Measurements from ENCODE around the gene PSMB10. TPM values are rescaled to one million over a fixed set of nuclear protein-coding genes. Genes with fewer than 3 reads are reported as not detected.
A peak's percentile ranks its signal among the peaks of the same experiment; 100 is the strongest.

The PSMB10 gene
- total RNA-seq, 4 donors from 2014 or later: 22.9 to 57.6 (median 39.4) TPM

DNA sequence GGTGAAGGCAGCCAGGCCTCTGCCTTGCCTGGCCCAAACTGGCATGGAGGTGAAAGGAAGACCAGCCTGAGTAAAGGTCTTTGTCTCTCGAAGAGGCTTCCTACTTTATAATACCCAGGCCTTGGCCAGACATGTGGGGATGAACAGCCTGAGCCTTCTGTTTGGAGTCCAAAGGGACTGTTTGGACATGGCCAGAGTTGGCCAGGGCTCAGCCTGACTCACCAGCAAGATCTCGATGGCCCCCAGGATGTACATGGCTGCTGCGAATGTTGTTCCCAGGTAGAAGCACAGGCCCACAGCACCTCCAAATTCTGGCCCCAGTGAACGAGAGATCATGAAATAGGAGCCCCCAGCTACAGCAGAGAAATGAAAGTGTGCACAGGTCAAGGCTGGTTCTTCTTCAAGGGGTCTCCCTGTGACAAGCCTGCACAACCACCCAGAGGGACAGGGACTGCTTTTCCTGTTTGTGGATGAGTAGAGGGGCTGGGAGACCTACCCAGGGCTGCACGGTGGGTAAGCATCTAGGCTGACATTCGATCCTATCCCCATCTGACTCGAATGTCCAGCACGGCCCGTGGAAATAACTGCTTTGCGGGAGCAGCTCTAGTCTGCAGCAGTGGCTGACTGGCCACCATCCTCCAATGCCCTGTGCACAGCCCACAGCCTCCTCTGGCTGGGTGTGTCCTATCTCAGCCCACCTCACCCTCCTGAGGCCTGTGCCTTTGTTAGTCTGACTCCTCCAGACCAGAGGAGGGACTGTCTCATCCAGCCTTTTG is 18.0 kb upstream of the PSMB10 start:
- H3K4me3 ChIP-seq: no peak overlapping the region
- H3K9me3 ChIP-seq: no peaks in the 10 kb centered on the region
- no peak for DNase-seq (ENCODE audit: low spot score in 2 of 2)
- H3K27me3 ChIP-seq: no peaks in the 10 kb centered on the region
- 78 to 85% methylated on average over 8 to 9 of the region's 10 CpGs for WGBS, 2 donors
- H3K4me1 ChIP-seq: peaks cover 0 to 48% (median 16%) of the 10 kb centered on the region in 4 donors
- peaks cover 7 to 87% (median 10%) of the 10 kb centered on the region in 3 donors for H3K36me3 ChIP-seq
- no peak for TF ChIP-seq POLR2A (IDR thresholded peaks at IDR 0.05)
- TF ChIP-seq, protein P1, sequence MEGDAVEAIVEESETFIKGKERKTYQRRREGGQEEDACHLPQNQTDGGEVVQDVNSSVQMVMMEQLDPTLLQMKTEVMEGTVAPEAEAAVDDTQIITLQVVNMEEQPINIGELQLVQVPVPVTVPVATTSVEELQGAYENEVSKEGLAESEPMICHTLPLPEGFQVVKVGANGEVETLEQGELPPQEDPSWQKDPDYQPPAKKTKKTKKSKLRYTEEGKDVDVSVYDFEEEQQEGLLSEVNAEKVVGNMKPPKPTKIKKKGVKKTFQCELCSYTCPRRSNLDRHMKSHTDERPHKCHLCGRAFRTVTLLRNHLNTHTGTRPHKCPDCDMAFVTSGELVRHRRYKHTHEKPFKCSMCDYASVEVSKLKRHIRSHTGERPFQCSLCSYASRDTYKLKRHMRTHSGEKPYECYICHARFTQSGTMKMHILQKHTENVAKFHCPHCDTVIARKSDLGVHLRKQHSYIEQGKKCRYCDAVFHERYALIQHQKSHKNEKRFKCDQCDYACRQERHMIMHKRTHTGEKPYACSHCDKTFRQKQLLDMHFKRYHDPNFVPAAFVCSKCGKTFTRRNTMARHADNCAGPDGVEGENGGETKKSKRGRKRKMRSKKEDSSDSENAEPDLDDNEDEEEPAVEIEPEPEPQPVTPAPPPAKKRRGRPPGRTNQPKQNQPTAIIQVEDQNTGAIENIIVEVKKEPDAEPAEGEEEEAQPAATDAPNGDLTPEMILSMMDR (IDR thresholded peaks at IDR 0.05): no peak
- no peak for TF ChIP-seq EP300 (IDR thresholded peaks at IDR 0.05)
- H3K27ac ChIP-seq: peak overlapping the region in 1 of 4 donors; percentile 40

DNA sequence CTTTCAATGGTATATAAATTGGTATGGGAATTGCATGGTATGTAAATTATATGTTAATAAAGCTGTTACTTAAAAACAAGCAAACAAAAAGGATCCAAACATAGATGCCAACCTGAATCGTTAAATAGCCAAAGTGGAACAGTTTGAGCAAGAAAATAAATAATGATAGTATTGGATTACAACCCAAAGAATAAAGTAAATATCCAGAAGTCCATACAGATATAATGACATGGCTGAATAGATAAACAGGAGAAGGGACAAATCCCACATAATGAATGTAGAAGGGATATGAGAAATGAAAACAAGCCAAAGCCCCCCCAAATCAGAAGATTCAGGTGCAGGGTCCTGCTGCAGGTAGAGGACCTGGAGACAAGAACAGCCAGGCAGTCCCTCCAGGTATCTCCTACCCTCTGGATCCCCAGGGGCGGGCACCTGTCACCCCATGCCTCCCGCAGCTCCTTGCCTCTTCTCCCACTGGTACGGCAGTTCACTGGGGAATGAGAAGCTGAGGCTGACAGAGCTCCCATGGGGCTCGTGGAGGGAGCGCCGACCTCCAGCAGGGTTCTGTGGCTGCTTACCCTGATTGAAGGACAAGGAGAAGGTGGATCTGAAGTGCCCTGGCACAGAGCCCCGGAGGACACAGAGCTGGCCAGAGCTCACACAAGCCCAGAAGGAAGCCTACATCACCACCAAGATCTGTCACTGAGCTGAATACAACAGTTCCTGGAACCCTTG is 17.2 kb upstream of the PSMB10 start:
- Histone ChIP-seq H3K4me1 (peaks cover 0 to 40% (median 10%) of the 10 kb centered on the region in 4 donors), H3K4me3 (no peak overlapping the region), H3K36me3 (peaks cover 10 to 87% (median 13%) of the 10 kb centered on the region in 3 donors), H3K27ac (peak overlapping the region in 1 of 4 donors; percentile 40), H3K9me3 (no peaks in the 10 kb centered on the region), H3K27me3 (no peaks in the 10 kb centered on the region)
- DNase-seq (ENCODE audit: low spot score in 2 of 2): no peak
- 83 to 93% methylated on average over 8 of the region's 8 CpGs for WGBS, 2 donors
- TF ChIP-seq EP300 (IDR thresholded peaks at IDR 0.05): no peak
- no peak for TF ChIP-seq POLR2A (IDR thresholded peaks at IDR 0.05)
- TF ChIP-seq, protein P1 (IDR thresholded peaks at IDR 0.05): no peak

DNA sequence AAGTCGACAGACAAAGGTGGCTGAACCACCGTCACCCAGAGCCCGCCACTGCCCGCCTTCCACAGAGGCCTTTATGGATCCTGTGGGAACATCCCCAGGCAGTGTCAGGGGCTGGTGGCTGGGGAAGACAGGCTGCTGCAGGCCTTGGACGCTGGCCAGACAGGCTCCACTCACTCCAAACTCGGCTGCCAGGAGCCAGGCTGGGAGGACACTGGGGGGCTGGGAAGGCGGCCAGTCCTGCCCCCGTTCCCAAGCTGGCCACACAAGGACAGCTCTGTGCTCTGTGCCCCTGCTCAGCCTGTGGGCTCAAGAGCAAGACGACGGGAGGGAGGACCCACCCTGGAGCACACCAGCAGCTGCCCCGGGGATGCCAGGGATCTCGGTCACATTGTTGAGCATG is 14.8 kb upstream of the PSMB10 start:
- H3K4me1 ChIP-seq: peaks cover 0 to 54% (median 10%) of the 10 kb centered on the region in 4 donors
- H3K27ac ChIP-seq: peak overlapping the region in 2 of 4 donors; percentile 26 to 74
- 40 to 49% methylated on average over 2 to 7 of the region's 12 CpGs for WGBS, 2 donors
- H3K4me3 ChIP-seq: no peak overlapping the region
- H3K27me3 ChIP-seq: no peaks in the 10 kb centered on the region
- no peaks in the 10 kb centered on the region for H3K9me3 ChIP-seq
- H3K36me3 ChIP-seq: peaks cover 10 to 93% (median 24%) of the 10 kb centered on the region in 3 donors
- TF ChIP-seq POLR2A (IDR thresholded peaks at IDR 0.05) (peak in 1 of 2 donors; percentile 12), EP300 (IDR thresholded peaks at IDR 0.05) (peak in 1 of 2 donors; percentile 67)
- TF ChIP-seq, protein P1 (IDR thresholded peaks at IDR 0.05): no peak
- DNase-seq (ENCODE audit: low spot score in 2 of 2): no peak

DNA sequence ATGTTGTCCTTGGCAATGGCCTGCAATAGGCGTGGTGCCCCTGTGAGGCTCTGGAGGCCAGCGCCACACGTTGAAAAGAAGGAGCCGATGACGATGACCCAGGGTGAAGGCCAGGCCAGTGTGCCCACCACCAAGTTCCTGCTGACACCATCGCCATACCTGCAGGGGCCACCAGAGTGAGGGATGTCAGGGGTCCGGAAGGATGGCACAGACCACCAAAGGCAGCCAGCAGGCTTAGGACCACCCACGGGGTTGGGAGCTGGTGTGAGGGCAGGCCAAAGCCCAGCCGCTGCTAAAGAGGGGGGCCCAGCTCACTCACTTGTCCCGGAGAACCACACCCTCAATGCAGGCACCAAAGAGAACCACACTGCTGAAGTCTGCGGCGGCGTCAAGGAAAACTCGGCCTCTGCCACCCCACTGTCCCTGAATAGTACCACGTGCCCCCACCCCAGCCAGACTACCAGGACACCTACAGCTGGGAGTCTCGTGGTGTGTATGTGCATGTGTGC is 13.7 kb upstream of the PSMB10 start:
- Histone ChIP-seq H3K4me3 (no peak overlapping the region), H3K36me3 (peaks cover 10 to 93% (median 27%) of the 10 kb centered on the region in 3 donors), H3K4me1 (peaks cover 0 to 64% (median 12%) of the 10 kb centered on the region in 4 donors), H3K27me3 (no peaks in the 10 kb centered on the region), H3K27ac (peak overlapping the region in 2 of 4 donors; percentile 11 to 74), H3K9me3 (no peaks in the 10 kb centered on the region)
- TF ChIP-seq POLR2A (IDR thresholded peaks at IDR 0.05) (no peak), EP300 (IDR thresholded peaks at IDR 0.05) (no peak)
- TF ChIP-seq, protein P1 (IDR thresholded peaks at IDR 0.05): no peak
- DNase-seq (ENCODE audit: low spot score in 2 of 2): no peak
- WGBS, 2 donors: 68 to 74% methylated on average over 12 to 14 of the region's 16 CpGs
